ENCODE results near the gene B4GALNT3.

GRCh38 chr12:568486-568885 is 108.7 kb downstream of the B4GALNT3 start:
- no peak for TF ChIP-seq CTCF (IDR thresholded peaks at IDR 0.05)
- TF ChIP-seq POLR2A (IDR thresholded peaks at IDR 0.05) = no peak
